Activated gamma-delta T cell (primary cell): ENCODE measurements around the gene PLGRKT.
"Not testable (repeated sequence)": the region's sequence is repeated elsewhere in the genome, so short reads cannot be mapped to it uniquely, and the experiment has no call there.

Source experiments
- DNase-seq: peaks from one replicate; lab custom pipeline; 2025; lab: John Stamatoyannopoulos, UW

Gene PLGRKT

GRCh38 chr9:5452286-5452609 is 14.5 kb upstream of the PLGRKT start:
- DNase-seq, result no peak

- DNase-seq, result peak; percentile 61
Measured at GRCh38 chr9:5450359-5451091, 12.8 kb upstream of the PLGRKT start, which contains the start of gene CD274. CD274 (plus strand) TSS chr9:5450542; CDS start chr9:5456114, 5,572 bp downstream.

- no peak for DNase-seq
Measured at GRCh38 chr9:5449521-5450358, 12.0 kb upstream of the PLGRKT start.

GRCh38 chr9:5448461-5449435 is 11.0 kb upstream of the PLGRKT start:
- no peak for DNase-seq

- no peak for DNase-seq
Measured at GRCh38 chr9:5448016-5448415, 10.3 kb upstream of the PLGRKT start.

GRCh38 chr9:5447337-5447736 is 9.6 kb upstream of the PLGRKT start:
- no peak for DNase-seq

- no peak for DNase-seq
Measured at GRCh38 chr9:5446451-5447236, 8.9 kb upstream of the PLGRKT start.

- no peak for DNase-seq
Measured at GRCh38 chr9:5445886-5446285, 8.2 kb upstream of the PLGRKT start.

GRCh38 chr9:5445096-5445495 is 7.4 kb upstream of the PLGRKT start:
- DNase-seq, result not testable (repeated sequence)

GRCh38 chr9:5443850-5444249 is 6.1 kb upstream of the PLGRKT start:
- no peak for DNase-seq

GRCh38 chr9:5442400-5443011 is 4.8 kb upstream of the PLGRKT start:
- DNase-seq, result no peak

- DNase-seq, result no peak
Measured at GRCh38 chr9:5441043-5441442, 3.3 kb upstream of the PLGRKT start.

- no peak for DNase-seq
Measured at GRCh38 chr9:5440426-5440825, 2.7 kb upstream of the PLGRKT start.

- no peak for DNase-seq
Measured at GRCh38 chr9:5438301-5439162, 807 bp upstream of the PLGRKT start.

GRCh38 chr9:5436441-5436840 is 1.3 kb downstream of the PLGRKT start:
- no peak for DNase-seq

- no peak for DNase-seq
Measured at GRCh38 chr9:5435912-5436311, 1.8 kb downstream of the PLGRKT start.

- not testable (repeated sequence) for DNase-seq
Measured at GRCh38 chr9:5433841-5434810, 3.6 kb downstream of the PLGRKT start.

GRCh38 chr9:5433328-5433727 is 4.4 kb downstream of the PLGRKT start:
- not testable (repeated sequence) for DNase-seq

GRCh38 chr9:5432890-5433289 is 4.8 kb downstream of the PLGRKT start:
- not testable (repeated sequence) for DNase-seq
